MM.1S (cell line): ENCODE data around the gene SKOR1.

Source experiments
- DNase-seq: peaks from one replicate; pipeline ENCODE4 v3.0.0-alpha.2; 2015
- H2AFZ ChIP-seq: fragments of 300-600 bp; sonication (generic); 2 replicates; pipeline ENCODE4 v1.6.0; 2016; ENCODE audit warnings: antibody characterized with exemption, low read length
- H3F3A ChIP-seq: fragments of 300-600 bp; sonication (generic); 2 replicates; pipeline ENCODE4 v1.6.1; 2016; ENCODE audit warnings: mild to moderate bottlenecking, antibody characterized with exemption, low read length, moderate library complexity, mixed read lengths; ENCODE audit not compliant: insufficient read depth
- H3K27ac ChIP-seq: fragments of 300-600 bp; sonication (generic); 2 replicates; pipeline ENCODE4 v1.5.1; 2016; ENCODE audit warnings: mild to moderate bottlenecking, low read length
- H3K27me3 ChIP-seq: fragments of 300-600 bp; sonication (generic); replicated peaks from 2 replicates; pipeline ENCODE4 v1.6.0; 2016; ENCODE audit warnings: low read length; ENCODE audit not compliant: insufficient read depth
- H3K36me3 ChIP-seq: fragments of 300-600 bp; sonication (generic); replicated peaks from 2 replicates; pipeline ENCODE4 v1.6.1; 2016; ENCODE audit warnings: mild to moderate bottlenecking, low read length, mixed read lengths; ENCODE audit not compliant: insufficient read depth
- H3K4me1 ChIP-seq: fragments of 300-600 bp; sonication (generic); 2 replicates; pipeline ENCODE4 v1.6.1; 2016; ENCODE audit warnings: low read length, mixed read lengths
- H3K4me2 ChIP-seq: fragments of 300-600 bp; sonication (generic); 2 replicates; pipeline ENCODE4 v1.6.0; 2016; ENCODE audit warnings: low read depth, low read length
- H3K4me3 ChIP-seq: fragments of 300-600 bp; sonication (generic); 2 replicates; pipeline ENCODE4 v1.5.1; 2016; ENCODE audit warnings: low read length, mixed read lengths
- H3K79me2 ChIP-seq: fragments of 300-600 bp; sonication (generic); 2 replicates; pipeline ENCODE4 v1.6.1; 2016; ENCODE audit warnings: mixed run types, low read length, mixed read lengths
- H3K9ac ChIP-seq: fragments of 300-600 bp; sonication (generic); 2 replicates; pipeline ENCODE4 v1.6.1; 2016; ENCODE audit warnings: low read length, mixed read lengths
- H3K9me2 ChIP-seq: fragments of 300-600 bp; sonication (generic); replicated peaks from 2 replicates; pipeline ENCODE4 v1.6.1; 2016; ENCODE audit warnings: mild to moderate bottlenecking, low read length, mixed read lengths; ENCODE audit not compliant: insufficient read depth
- H3K9me3 ChIP-seq: fragments of 300-600 bp; sonication (generic); replicated peaks from 2 replicates; pipeline ENCODE4 v1.6.1; 2016; ENCODE audit warnings: mild to moderate bottlenecking, low read length, mixed read lengths; ENCODE audit not compliant: insufficient read depth
- H4K20me1 ChIP-seq: fragments of 300-600 bp; sonication (generic); 2 replicates; pipeline ENCODE4 v1.6.1; 2016; ENCODE audit warnings: mild to moderate bottlenecking, low read length, moderate library complexity, mixed read lengths; ENCODE audit not compliant: insufficient read depth
- EZH2 ChIP-seq: fragments of 300-600 bp; sonication (generic); optimal IDR thresholded peaks from 2 replicates; pipeline ENCODE3; 2017; ENCODE audit warnings: low read depth, mild to moderate bottlenecking, antibody characterized with exemption, low read length, mixed read lengths
- EZH2phosphoT487 ChIP-seq: fragments of 300-600 bp; sonication (generic); IDR thresholded peaks from 2 replicates; pipeline ENCODE4 v1.6.1; 2018; ENCODE audit warnings: antibody characterized with exemption, low read length
- TF ChIP-seq, protein P1 (sequence below): fragments of 300-600 bp; sonication (generic); IDR thresholded peaks from 2 replicates; pipeline ENCODE4 v1.5.1; 2016; ENCODE audit warnings: antibody characterized with exemption, low read length, mixed read lengths

The SKOR1 gene

GRCh38 chr15:67835297-67836133, 10.2 kb downstream of the SKOR1 start:
- Histone ChIP-seq H3K27me3 (peaks cover 16% of the 10 kb centered on the region; the same call in 1 of the 2 replicates), H3K27ac (no peak overlapping the region), H2AFZ (peak overlapping the region; percentile 78), H3K4me3 (peak overlapping the region; percentile 62), H3K79me2 (no peaks in the 10 kb centered on the region), H3K4me1 (peaks cover 4% of the 10 kb centered on the region; the same call in 1 of the 2 replicates), H3K4me2 (peak overlapping the region; percentile 97), H4K20me1 (no peaks in the 10 kb centered on the region), H3K36me3 (no peaks in the 10 kb centered on the region), H3K9ac (peak overlapping the region; percentile 33; the same call in 1 of the 2 replicates), H3F3A (peaks cover 14% of the 10 kb centered on the region; the same call in 1 of the 2 replicates), H3K9me2 (no peaks in the 10 kb centered on the region), H3K9me3 (no peaks in the 10 kb centered on the region)
- TF ChIP-seq, protein P1, sequence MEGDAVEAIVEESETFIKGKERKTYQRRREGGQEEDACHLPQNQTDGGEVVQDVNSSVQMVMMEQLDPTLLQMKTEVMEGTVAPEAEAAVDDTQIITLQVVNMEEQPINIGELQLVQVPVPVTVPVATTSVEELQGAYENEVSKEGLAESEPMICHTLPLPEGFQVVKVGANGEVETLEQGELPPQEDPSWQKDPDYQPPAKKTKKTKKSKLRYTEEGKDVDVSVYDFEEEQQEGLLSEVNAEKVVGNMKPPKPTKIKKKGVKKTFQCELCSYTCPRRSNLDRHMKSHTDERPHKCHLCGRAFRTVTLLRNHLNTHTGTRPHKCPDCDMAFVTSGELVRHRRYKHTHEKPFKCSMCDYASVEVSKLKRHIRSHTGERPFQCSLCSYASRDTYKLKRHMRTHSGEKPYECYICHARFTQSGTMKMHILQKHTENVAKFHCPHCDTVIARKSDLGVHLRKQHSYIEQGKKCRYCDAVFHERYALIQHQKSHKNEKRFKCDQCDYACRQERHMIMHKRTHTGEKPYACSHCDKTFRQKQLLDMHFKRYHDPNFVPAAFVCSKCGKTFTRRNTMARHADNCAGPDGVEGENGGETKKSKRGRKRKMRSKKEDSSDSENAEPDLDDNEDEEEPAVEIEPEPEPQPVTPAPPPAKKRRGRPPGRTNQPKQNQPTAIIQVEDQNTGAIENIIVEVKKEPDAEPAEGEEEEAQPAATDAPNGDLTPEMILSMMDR = no peak
- TF ChIP-seq EZH2phosphoT487 (no peak), EZH2 (no peak)
- no peak for DNase-seq

DNA sequence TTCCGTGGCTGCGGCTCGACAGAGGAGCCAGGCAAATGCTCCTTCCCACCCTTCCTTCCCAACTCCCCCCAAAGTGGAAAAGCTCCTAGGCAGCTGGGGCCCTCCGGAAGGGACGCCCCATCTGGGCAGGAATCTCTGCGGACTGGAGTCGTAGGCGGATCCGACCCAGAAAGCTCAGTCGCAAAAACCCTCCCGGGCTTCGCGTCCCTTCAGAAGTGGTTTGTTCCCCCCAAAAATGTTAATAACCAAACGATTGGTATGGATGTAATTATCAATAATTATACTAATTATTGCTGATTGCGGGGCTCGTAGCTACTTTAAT, 10.8 kb downstream of the SKOR1 start:
- Histone ChIP-seq H3K36me3 (no peaks in the 10 kb centered on the region), H3K4me1 (peaks cover 5% of the 10 kb centered on the region; the same call in 1 of the 2 replicates), H3K9ac (peak overlapping the region; percentile 33; the same call in 1 of the 2 replicates), H3K9me2 (no peaks in the 10 kb centered on the region), H4K20me1 (no peaks in the 10 kb centered on the region), H3F3A (peaks cover 17% of the 10 kb centered on the region; the same call in 1 of the 2 replicates), H3K79me2 (no peaks in the 10 kb centered on the region), H3K4me2 (peak overlapping the region; percentile 97), H2AFZ (peak overlapping the region; percentile 78), H3K9me3 (no peaks in the 10 kb centered on the region), H3K27me3 (peaks cover 16% of the 10 kb centered on the region; the same call in 1 of the 2 replicates), H3K27ac (no peak overlapping the region), H3K4me3 (peak overlapping the region; percentile 62)
- TF ChIP-seq EZH2phosphoT487 = no peak
- TF ChIP-seq EZH2 = no peak
- no peak for DNase-seq

GRCh38 chr15:67836477-67836876, 11.2 kb downstream of the SKOR1 start:
- Histone ChIP-seq H3K4me2 (peak overlapping the region; percentile 97), H3K79me2 (no peaks in the 10 kb centered on the region), H3F3A (peaks cover 17% of the 10 kb centered on the region; the same call in 1 of the 2 replicates), H2AFZ (no peak overlapping the region), H3K9me3 (no peaks in the 10 kb centered on the region), H4K20me1 (no peaks in the 10 kb centered on the region), H3K9ac (no peak overlapping the region; the same call in 1 of the 2 replicates), H3K27me3 (peaks cover 16% of the 10 kb centered on the region; the same call in 1 of the 2 replicates), H3K4me1 (peaks cover 9% of the 10 kb centered on the region; the same call in 1 of the 2 replicates), H3K36me3 (no peaks in the 10 kb centered on the region), H3K4me3 (peak overlapping the region; percentile 62), H3K27ac (no peak overlapping the region), H3K9me2 (no peaks in the 10 kb centered on the region)
- TF ChIP-seq EZH2 (no peak), EZH2phosphoT487 (no peak)
- TF ChIP-seq, protein P1 = peak; percentile 80
- peak; percentile 46 for DNase-seq
